Forelimb muscle (tissue), 1 donor: ENCODE results near the gene LDB2. TPM values are rescaled to one million over a fixed set of nuclear protein-coding genes. Genes with fewer than 3 reads are reported as not detected.

Experiments used
- DNase-seq: peaks from one replicate; pipeline ENCODE4 v3.0.0-alpha.2; 2013; ENCODE audit warnings: low read depth
- polyA plus RNA-seq: library from polyadenylated mRNA; unstranded; fragments of 120-200 nt; gene quantifications from one replicate; pipeline ENCODE4 v1.2.1, GENCODE V29; 2013; ENCODE audit not compliant: insufficient read length

LDB2 gene
- polyA plus RNA-seq, 1 donor = 36.6 TPM

DNA sequence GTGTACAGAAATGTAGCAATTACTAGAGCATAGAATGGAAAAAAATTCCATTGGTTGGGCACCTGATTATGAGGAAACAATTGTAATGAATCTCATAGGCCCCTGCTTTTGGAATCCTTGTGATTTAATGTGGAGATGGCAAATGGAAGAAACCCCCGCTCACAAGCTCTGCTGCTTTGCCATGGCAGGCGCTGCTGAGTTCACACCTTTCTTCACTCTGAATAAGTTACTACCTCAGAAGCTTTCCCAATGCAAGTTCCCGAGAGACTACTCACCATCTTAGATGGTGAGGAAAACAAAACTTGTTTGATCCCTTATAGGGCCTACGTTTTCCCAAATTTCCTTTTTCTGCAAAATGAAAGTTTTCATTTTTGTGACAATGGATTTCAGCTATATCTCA is 405.6 kb downstream of the LDB2 start:
- no peak for DNase-seq

DNA sequence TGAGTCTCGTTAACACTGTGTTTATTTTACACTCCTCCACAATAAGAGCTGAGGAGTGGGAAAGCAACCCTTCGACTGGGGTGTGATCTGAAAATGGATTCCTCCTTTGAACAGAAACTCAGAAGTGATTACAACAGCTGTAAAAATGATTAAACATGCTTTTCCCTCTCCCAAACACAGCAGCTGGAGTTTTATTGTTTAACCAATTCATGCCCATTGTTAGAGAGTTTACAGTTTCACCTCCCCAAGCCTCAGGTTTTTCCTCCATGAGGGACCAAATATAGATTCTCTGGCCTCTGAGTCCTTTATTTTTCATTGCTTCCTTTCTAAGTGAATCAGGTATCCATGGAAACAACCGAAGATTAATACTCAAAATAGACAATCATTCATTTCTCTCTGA is 409.2 kb downstream of the LDB2 start:
- DNase-seq = no peak

DNA sequence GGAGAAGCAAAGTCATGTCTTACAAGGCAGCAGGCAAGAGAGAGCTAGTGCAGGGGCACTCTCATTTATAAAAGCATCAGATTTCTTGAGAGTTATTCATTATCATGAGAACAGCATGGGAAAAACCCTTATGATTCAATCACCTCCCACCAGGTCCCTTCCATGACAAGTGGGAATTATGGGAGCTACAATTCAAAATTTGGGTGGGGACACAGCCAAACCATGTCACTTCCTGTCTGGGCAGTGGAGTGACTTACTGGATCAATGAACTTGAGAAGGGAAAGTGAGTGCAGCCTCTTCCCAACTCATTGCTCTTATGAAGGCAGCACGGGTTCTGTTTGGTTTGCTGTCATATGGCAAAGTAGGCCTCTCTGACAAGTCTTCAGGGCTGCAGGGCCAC is 410.4 kb downstream of the LDB2 start:
- DNase-seq = no peak

DNA sequence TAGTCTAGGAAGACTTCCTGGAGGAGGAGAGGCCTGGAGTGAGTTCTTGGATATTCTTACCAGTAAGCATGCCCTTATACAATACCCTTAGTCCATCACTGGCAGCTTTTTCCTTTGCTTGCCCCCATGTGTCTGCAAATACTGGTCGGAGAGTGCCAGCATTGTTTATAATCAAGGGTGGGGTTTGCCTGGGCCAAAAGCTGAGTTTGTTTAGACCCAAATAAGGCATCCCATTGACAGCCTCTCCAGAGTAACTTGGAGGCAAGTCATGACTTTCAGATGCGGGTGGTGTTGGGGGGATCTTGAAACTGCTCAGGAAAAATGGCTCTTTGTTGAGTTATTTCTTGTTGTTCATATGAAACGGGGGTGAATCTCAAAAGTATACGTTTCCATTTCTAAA is 413.7 kb downstream of the LDB2 start:
- no peak for DNase-seq

DNA sequence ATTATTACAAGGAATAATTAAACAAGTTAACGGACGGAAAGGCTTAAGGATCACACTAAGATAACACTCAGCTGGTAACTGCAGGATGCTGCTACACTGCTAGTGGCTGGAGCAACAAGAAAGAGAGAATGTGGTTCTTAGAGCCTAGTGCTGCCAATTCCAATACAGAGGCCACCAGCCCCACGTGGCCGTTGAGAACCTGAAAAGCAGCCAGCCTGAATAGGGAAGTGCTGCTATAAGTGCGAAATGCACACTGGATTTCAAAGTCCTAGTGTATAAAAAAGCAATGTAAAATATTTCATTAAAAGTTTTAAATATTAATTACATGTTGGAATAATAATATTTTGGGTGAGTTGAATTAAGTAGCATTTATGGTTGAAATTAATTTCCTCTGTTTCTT is 414.9 kb downstream of the LDB2 start:
- DNase-seq = no peak

DNA sequence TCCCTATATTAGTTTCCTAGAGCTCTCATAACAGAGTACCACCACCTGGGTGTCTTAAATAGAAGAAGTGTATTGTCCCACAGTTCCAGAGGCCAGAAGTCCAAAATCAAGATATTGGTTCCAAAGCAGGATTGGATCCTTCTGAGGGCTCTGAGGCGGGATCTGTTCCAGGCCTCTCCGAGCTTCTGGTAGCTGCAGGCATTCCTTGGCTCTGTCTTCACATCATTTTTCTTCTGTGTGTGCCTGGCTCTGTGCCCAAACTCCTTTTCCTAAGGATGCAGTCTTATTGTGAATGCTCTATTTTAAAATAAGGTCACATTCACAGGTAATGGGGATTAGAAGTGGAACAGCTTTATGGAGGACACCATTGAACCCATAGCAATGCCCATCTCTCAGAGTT is 418.4 kb downstream of the LDB2 start:
- no peak for DNase-seq

DNA sequence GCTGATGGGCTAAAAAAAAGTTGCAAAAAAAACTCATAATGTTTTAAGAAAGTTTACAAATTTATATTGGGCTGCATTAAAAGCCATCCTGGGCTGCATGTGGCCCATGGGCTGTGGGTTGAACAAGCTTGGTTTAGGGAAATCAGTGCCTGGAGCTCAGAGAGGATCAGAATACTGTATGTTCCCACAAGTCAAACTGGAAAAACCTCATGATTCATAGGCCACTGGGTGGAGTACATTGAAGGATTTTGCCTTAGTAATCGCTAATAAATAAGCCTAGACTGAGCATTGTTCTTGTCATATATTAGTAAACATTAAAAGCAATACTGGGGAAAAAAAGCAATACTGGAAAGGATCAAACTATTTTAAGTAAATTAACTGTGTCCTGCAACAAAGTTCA is 425.9 kb downstream of the LDB2 start:
- no peak for DNase-seq

DNA sequence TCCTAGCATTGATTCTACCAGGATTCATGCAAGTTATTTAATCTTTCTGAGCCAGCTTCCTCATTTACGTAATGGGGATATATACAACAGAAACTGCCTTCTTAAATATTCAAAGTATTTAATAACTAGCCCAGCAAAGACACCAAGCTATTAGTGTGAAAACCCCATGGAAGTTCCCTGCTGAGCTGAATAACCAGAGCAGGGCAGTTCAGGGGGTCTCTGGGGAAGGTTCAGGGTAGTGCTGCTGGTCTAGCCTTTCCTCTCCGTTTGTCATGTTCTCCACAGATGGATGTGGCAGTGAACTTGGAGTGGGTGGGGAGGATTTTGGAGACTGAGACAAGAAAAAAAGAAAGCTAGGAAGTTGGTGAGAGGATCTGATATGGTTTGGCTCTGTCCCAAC is 431.4 kb downstream of the LDB2 start:
- DNase-seq = no peak

DNA sequence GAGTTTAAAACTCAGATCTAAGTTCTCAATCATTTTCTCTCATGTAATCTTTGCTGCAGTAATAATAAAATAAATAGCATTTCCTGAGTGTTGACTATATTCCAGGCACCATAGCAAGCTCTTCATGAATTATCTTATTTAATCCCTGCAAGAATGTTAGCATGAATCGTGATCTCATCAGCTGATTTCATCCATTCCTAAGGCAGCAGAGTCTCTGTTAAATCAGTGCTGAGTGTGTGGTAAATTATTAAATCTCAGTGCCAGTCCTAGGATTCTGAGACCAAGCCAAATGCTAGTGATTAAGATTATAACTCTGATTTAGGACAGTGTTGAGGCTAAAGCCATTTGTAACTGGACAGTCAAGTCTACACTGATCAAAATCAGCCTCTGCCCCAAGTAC is 431.9 kb downstream of the LDB2 start:
- no peak for DNase-seq

DNA sequence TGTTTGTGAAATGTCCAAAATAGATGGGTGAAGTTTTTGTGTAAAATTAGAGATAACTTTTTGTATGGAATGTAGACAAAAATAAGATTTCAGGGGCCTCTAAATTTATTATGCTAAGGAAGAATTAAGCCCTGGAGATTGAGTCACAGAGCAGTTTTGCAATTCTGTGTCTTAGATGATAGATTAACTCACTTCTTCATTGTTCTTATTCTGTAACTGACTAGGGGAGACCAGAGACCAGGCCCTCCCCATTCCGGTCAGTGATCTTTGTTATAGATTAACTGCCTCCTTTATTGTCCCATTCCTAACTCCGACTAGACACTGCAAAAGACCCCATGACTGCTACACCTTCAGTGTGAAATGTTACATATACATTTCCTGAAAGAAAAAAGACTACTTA is 433.8 kb downstream of the LDB2 start:
- no peak for DNase-seq

DNA sequence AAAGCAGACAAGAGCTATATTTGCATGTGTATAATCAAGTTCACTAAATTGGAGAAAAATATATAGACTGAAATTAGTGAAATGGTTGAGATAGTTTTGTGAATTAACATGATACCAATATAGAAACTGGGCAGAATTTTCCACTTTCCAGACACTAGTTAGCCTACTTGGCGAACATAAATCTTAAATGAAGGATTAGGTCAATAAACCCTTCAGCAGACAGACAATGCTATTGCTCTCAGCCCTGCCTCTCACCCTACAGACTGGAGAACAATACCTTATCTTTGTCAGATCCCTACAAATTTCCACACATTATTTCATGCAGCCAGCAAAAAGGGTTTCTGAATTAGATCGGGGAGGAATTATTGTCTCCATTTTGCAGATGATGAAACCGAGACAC is 435.8 kb downstream of the LDB2 start:
- DNase-seq = no peak

DNA sequence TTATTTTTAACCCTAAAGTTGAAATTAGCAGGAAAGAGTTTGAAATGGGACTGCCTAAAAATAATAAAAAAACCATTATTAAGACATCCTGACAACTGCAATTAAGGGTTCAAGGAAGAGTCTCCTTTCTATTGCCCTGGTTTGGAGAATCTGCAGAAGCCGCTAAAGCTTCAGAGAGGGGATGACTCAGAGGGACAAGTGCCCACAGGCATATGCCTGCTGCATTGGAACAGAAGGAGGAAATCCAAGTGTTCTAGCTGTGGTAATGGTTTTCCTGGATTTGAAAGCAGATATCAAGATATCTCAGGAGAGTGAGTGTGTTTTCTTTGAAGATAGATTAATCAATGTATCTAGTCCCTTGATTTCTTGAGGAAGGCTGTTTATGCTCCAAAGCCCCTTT is 437.1 kb downstream of the LDB2 start:
- DNase-seq = no peak

DNA sequence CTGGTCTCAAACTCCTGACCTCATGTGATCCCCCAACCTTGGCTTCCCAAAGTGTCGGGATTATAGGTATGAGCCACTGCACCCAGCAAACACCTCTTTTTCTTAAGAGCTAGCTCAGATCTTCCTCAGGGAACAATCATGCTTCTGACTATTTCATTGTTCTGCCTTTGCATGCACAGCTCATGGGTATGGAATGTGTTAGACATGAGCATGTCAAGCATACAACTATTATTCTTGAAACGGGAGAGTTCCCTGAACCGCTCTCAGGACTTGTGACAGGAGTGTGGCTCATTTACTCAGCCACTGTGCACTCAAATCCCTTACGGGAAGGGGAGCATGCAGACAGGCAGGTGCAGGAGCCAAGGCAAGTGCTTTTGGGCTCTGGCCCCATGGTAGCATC is 440.5 kb downstream of the LDB2 start:
- no peak for DNase-seq
